ENCODE measurements around the gene DPP4.
A peak's percentile ranks its signal among the peaks of the same experiment; 100 is the strongest.

Gene DPP4

DNA sequence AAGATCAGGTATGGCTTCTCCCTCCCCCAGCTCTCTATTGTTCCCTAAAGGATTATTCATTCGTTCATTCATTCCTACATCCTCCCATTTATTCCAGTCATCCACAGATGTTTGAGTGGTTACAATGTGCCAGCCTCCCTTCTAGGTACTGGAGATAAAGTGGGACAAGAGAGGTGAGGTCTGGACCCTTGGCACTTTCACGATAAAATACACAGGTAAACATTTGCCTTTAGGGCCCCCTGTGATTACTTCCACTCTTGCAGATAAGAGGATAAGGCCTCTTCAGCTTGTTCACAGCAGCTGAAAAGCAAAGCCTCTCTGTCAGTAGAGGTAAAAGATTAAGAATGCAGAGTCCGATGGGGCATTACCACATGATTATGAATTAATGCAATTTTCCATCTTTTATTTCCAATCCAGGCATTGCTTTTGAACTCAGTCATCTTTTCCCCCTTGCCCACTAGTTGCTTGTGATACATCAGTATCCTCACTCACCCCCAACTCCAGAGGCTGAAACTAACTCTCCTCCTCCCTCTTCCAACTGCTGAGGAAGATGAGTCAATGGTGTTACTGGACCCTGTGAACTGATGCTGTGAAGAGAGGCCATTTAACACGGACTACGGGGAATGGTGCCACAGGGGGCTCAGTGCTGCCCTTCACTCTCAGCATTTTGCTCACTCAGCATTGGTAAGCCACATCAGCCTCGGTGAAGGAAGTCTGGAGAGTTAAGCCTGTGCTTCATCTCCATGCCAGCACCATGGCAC is 1.1 kb upstream of the DPP4 start:
- Histone ChIP-seq H3K27ac (ENCODE audit: poor library complexity, severe bottlenecking) (no peak overlapping the region), H3K4me3 (ENCODE audit: severe bottlenecking) (no peak overlapping the region), H3K27me3 (ENCODE audit: insufficient read depth, poor library complexity, severe bottlenecking) (no peaks in the 10 kb centered on the region), H3K4me1 (ENCODE audit: insufficient read depth, poor library complexity, severe bottlenecking) (no peaks in the 10 kb centered on the region), H3K36me3 (ENCODE audit: low read depth) (no peaks in the 10 kb centered on the region), H3K9me3 (ENCODE audit: severe bottlenecking) (peaks cover 10% of the 10 kb centered on the region)
- DNase-seq (ENCODE audit: low spot score) = no peak
- no peak for ATAC-seq (ENCODE audit: low read depth)
- TF ChIP-seq, protein P1, sequence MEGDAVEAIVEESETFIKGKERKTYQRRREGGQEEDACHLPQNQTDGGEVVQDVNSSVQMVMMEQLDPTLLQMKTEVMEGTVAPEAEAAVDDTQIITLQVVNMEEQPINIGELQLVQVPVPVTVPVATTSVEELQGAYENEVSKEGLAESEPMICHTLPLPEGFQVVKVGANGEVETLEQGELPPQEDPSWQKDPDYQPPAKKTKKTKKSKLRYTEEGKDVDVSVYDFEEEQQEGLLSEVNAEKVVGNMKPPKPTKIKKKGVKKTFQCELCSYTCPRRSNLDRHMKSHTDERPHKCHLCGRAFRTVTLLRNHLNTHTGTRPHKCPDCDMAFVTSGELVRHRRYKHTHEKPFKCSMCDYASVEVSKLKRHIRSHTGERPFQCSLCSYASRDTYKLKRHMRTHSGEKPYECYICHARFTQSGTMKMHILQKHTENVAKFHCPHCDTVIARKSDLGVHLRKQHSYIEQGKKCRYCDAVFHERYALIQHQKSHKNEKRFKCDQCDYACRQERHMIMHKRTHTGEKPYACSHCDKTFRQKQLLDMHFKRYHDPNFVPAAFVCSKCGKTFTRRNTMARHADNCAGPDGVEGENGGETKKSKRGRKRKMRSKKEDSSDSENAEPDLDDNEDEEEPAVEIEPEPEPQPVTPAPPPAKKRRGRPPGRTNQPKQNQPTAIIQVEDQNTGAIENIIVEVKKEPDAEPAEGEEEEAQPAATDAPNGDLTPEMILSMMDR (IDR thresholded peaks at IDR 0.05; ENCODE audit: poor library complexity, severe bottlenecking) = no peak

GRCh38 chr2:162074632-162074895 is 549 bp upstream of the DPP4 start:
- H3K9me3 ChIP-seq (ENCODE audit: severe bottlenecking) = peaks cover 9% of the 10 kb centered on the region
- no peak overlapping the region for H3K27ac ChIP-seq (ENCODE audit: poor library complexity, severe bottlenecking)
- DNase-seq (ENCODE audit: low spot score) (no peak), ATAC-seq (ENCODE audit: low read depth) (no peak)
- no peaks in the 10 kb centered on the region for H3K27me3 ChIP-seq (ENCODE audit: insufficient read depth, poor library complexity, severe bottlenecking)
- no peaks in the 10 kb centered on the region for H3K36me3 ChIP-seq (ENCODE audit: low read depth)
- no peaks in the 10 kb centered on the region for H3K4me1 ChIP-seq (ENCODE audit: insufficient read depth, poor library complexity, severe bottlenecking)
- TF ChIP-seq, protein P1 (IDR thresholded peaks at IDR 0.05; ENCODE audit: poor library complexity, severe bottlenecking) = no peak
- H3K4me3 ChIP-seq (ENCODE audit: severe bottlenecking) = no peak overlapping the region

GRCh38 chr2:162072976-162073887 is 783 bp downstream of the DPP4 start:
- TF ChIP-seq, protein P1 (IDR thresholded peaks at IDR 0.05; ENCODE audit: poor library complexity, severe bottlenecking) = no peak
- Histone ChIP-seq H3K36me3 (ENCODE audit: low read depth) (no peaks in the 10 kb centered on the region), H3K27me3 (ENCODE audit: insufficient read depth, poor library complexity, severe bottlenecking) (no peaks in the 10 kb centered on the region), H3K9me3 (ENCODE audit: severe bottlenecking) (no peaks in the 10 kb centered on the region), H3K27ac (ENCODE audit: poor library complexity, severe bottlenecking) (no peak overlapping the region), H3K4me1 (ENCODE audit: insufficient read depth, poor library complexity, severe bottlenecking) (no peaks in the 10 kb centered on the region), H3K4me3 (ENCODE audit: severe bottlenecking) (peak overlapping the region; percentile 41)
- DNase-seq (ENCODE audit: low spot score) = no peak
- no peak; the same call in 2 of the 3 replicates for ATAC-seq (ENCODE audit: low read depth)

DNA sequence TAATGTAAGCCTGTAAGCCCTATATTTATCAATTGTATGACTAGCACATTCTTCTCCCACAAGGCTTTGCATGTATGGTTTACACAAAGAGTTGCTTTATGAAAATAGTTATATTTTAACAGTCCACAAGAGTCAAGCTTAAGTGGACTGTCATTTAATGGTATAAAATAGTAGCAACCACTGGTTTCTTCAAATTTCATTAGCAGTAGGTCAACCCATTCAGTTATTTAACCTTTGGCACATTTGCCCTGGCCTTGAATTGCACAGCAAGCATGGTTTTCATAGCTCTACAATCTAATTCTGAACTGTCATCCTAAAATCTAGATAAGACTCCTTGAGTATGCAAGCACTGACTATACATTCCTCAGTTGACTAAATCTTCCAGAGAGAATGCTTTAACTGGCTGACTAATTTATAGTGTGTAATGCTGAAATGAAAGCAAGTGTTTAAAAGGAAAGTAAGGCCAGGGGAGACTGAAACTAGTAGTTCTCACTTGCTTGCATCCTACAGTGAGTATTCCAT is 1.8 kb downstream of the DPP4 start:
- DNase-seq (ENCODE audit: low spot score) = no peak

More for the DNA sequence above, 1.8 kb downstream of the DPP4 start:
- Histone ChIP-seq H3K9me3 (ENCODE audit: severe bottlenecking) (no peaks in the 10 kb centered on the region), H3K27me3 (ENCODE audit: insufficient read depth, poor library complexity, severe bottlenecking) (no peaks in the 10 kb centered on the region), H3K4me1 (ENCODE audit: insufficient read depth, poor library complexity, severe bottlenecking) (no peaks in the 10 kb centered on the region), H3K27ac (ENCODE audit: poor library complexity, severe bottlenecking) (no peak overlapping the region), H3K36me3 (ENCODE audit: low read depth) (no peaks in the 10 kb centered on the region), H3K4me3 (ENCODE audit: severe bottlenecking) (no peak overlapping the region)
- ATAC-seq (ENCODE audit: low read depth) = peak; percentile 56; the same call in 2 of the 3 replicates
- TF ChIP-seq, protein P1 (IDR thresholded peaks at IDR 0.05; ENCODE audit: poor library complexity, severe bottlenecking) = no peak

Measured in RWPE2 (cell line).